Measurements from ENCODE around the gene FRMPD4.

Gene FRMPD4

GRCh38 chrX:12701628-12702027, 563.4 kb downstream of the FRMPD4 start:
- DNase-seq: peak; percentile 38 to 60
- TF ChIP-seq POLR2A (IDR thresholded peaks at IDR 0.05; ENCODE audit: low read length): no peak
- TF ChIP-seq GATA1 (IDR thresholded peaks at IDR 0.05; ENCODE audit: low read depth, low read length): no peak

DNA sequence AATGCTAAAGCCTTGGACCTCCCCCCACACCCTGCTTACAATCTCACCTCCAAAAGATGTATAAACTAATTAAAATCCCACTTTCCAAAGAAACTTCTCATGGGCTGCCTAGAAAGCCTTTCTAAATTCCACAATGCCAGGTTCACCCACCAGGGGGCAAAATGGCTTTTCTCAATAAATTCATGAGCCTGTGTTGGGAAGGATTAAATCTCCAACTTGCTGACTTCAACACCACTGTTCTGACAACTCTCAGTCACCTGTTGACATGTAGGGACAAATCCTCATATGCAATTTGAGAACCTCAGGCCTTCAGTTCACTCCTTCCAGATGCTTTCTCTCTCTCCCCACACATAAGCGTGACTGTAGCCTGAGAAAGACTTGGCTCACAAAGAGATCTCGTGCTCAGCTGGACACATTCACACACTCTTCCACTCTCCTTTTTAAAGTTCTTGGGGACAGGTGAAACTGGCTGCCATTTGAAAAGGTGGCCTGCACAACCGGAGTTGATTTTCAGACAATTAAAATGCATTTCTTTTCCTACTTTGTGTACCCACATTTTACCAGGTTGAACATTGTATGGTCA, 564.3 kb downstream of the FRMPD4 start:
- peak in 1 of 2 experiments; percentile 10 for DNase-seq
- no peak for TF ChIP-seq POLR2A (IDR thresholded peaks at IDR 0.05; ENCODE audit: low read length)
- TF ChIP-seq GATA1 (IDR thresholded peaks at IDR 0.05; ENCODE audit: low read depth, low read length): no peak

DNA sequence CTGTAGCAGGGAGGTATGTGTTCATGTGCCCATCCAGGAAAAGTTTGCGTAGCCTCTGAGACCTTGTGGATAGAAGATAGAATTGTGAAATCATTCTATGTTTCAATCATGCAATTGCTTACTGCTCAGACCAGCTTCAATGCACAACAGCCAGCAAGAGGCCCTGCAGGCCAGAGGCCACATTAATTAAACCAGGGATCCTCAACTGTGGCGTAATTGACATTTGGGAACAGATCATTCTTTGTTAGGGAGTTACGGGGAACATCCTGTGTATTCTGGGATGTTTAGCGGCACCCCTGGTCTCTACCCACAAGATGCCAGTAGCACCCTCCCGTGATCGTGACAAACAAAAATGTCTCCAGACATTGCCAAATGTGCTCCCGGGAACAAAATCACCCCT, 566.4 kb downstream of the FRMPD4 start:
- TF ChIP-seq GATA1 (IDR thresholded peaks at IDR 0.05; ENCODE audit: low read depth, low read length) (no peak), POLR2A (IDR thresholded peaks at IDR 0.05; ENCODE audit: low read length) (no peak)
- no peak for DNase-seq

DNA sequence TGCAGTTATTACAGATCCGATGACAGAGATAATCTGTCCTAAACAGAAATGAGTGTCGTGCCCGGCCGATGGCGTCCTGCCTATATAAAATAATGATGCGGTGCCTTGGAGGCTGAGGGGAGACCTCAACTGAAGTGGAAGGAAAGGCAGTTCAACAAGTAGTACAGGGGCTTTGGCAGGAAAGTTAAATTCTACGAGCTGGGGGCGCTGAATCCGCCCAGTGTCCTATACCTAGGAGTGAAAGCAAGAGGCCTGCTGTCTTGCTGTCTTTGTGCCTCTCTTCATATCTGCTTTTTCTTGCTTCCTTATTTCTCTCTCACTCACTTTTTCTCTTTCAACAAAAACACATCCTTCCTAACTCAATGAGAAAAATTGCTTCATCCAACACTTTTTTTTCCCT, 570.8 kb downstream of the FRMPD4 start:
- TF ChIP-seq GATA1 (IDR thresholded peaks at IDR 0.05; ENCODE audit: low read depth, low read length) (no peak), POLR2A (IDR thresholded peaks at IDR 0.05; ENCODE audit: low read length) (no peak)
- no peak for DNase-seq

GRCh38 chrX:12711435-12712040, 573.3 kb downstream of the FRMPD4 start:
- DNase-seq: no peak
- TF ChIP-seq POLR2A (IDR thresholded peaks at IDR 0.05; ENCODE audit: low read length) (no peak), GATA1 (IDR thresholded peaks at IDR 0.05; ENCODE audit: low read depth, low read length) (no peak)

- TF ChIP-seq POLR2A (IDR thresholded peaks at IDR 0.05; ENCODE audit: low read length) (no peak), GATA1 (IDR thresholded peaks at IDR 0.05; ENCODE audit: low read depth, low read length) (no peak)
- no peak for DNase-seq
These were observed 578.3 kb downstream of the FRMPD4 start for GRCh38 chrX:12716574-12716973.

DNA sequence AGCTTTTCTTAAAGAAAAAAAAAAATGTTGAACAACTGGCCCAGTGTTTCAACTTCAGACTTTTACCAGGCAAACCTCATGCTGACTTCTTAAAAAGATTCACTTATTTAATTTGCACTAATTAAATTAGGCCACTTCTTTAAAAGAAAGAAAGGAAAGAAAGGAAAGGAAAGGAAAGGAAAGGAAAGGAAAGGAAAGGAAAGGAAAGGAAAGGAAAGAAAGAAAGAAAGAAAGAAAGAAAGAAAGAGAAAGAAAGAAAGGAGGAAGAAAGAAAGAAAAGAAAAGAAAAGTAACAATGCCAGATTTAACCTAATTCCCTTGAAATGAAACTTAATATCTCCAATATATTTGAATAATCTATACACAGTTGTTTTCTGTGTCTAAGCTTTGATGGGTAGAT, 581.6 kb downstream of the FRMPD4 start:
- no peak for TF ChIP-seq GATA1 (IDR thresholded peaks at IDR 0.05; ENCODE audit: low read depth, low read length)
- no peak for TF ChIP-seq POLR2A (IDR thresholded peaks at IDR 0.05; ENCODE audit: low read length)
- no peak for DNase-seq

GRCh38 chrX:12721042-12721441, 582.8 kb downstream of the FRMPD4 start:
- no peak for DNase-seq
- TF ChIP-seq POLR2A (IDR thresholded peaks at IDR 0.05; ENCODE audit: low read length) (no peak), GATA1 (IDR thresholded peaks at IDR 0.05; ENCODE audit: low read depth, low read length) (no peak)

- TF ChIP-seq POLR2A (IDR thresholded peaks at IDR 0.05; ENCODE audit: low read length): no peak
- no peak for TF ChIP-seq GATA1 (IDR thresholded peaks at IDR 0.05; ENCODE audit: low read depth, low read length)
- DNase-seq: no peak
These were observed 584.0 kb downstream of the FRMPD4 start for GRCh38 chrX:12722314-12722713.

DNA sequence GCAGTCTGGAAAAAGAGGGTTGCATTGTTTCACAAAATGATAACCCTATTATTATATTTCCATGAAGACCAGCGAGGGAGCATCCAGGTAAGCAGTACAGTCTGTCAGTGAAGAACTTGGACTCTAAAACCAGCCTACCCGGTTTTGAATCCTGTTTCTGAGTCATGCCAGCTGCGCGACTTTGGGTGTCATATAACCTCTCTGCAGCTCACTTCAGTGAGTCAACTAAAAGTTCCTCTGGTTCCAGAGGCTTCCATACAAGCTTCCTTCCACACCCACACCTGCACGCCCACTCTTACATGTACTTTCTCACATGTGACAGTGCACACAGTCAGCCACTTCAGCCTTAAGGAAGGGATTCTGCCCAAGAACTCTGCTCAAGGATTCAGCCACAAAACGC, 603.1 kb downstream of the FRMPD4 start:
- no peak for DNase-seq
- TF ChIP-seq POLR2A (IDR thresholded peaks at IDR 0.05; ENCODE audit: low read length) (no peak), GATA1 (IDR thresholded peaks at IDR 0.05; ENCODE audit: low read depth, low read length) (no peak)

GRCh38 chrX:12747433-12747832, 609.2 kb downstream of the FRMPD4 start:
- no peak for DNase-seq
- TF ChIP-seq POLR2A (IDR thresholded peaks at IDR 0.05; ENCODE audit: low read length): no peak

DNA sequence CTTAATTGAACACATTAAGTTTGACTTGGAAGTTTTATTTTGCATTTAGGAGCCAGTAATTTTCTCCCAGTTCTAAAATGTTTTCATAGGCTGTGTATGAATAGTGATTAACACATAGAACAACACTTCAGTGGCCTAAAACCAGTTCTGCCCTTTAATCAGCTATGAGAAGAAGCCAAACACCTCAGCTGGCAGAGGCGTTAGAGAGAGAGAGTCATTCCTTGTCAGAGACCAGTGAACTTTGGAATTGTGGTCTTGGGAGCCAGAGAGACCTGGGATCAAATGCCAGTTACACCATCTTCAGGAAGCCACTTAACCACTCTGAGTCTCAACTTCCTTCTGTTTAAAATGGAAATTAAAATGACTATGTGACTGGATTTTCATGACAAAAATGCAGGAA, 613.6 kb downstream of the FRMPD4 start:
- TF ChIP-seq POLR2A (IDR thresholded peaks at IDR 0.05; ENCODE audit: low read length): no peak
- no peak for TF ChIP-seq GATA1 (IDR thresholded peaks at IDR 0.05; ENCODE audit: low read depth, low read length)
- no peak for DNase-seq

- no peak for DNase-seq
- TF ChIP-seq GATA1 (IDR thresholded peaks at IDR 0.05; ENCODE audit: low read depth, low read length): no peak
- no peak for TF ChIP-seq POLR2A (IDR thresholded peaks at IDR 0.05; ENCODE audit: low read length)
These were observed 615.1 kb downstream of the FRMPD4 start for GRCh38 chrX:12753366-12753765.

GRCh38 chrX:12758291-12758690, 620.0 kb downstream of the FRMPD4 start:
- no peak for DNase-seq
- no peak for TF ChIP-seq POLR2A (IDR thresholded peaks at IDR 0.05; ENCODE audit: low read length)

DNA sequence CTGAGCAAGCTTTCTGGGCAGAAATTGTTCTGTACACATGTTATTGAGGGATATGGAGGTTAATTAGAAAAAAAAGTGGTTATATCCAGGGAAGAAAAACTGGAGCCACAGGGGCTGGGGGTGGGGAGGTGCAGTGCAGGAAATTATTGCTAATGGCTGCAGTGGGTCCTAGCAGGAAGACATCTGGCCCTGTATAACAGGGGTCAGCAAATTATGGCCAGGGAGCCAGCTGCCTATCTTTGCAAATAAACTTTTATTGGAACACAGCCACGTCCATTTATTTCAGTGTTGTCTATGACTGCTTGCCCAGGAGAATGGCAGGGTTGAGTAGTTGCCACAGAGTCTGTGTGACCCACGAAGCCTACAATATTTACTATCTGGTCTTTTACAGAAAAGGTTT, 629.6 kb downstream of the FRMPD4 start:
- TF ChIP-seq POLR2A (IDR thresholded peaks at IDR 0.05; ENCODE audit: low read length): no peak
- no peak for TF ChIP-seq GATA1 (IDR thresholded peaks at IDR 0.05; ENCODE audit: low read depth, low read length)
- no peak for DNase-seq
